GM18867 (cell line): ENCODE data around the gene TIMM50.
A peak's percentile ranks its signal among the peaks of the same experiment; 100 is the strongest.

Experiments
- ATAC-seq: cut with Tn5 transposase; IDR thresholded peaks from one replicate; pipeline ENCODE4 v1.9.1; 2021; ENCODE audit warnings: mild to moderate bottlenecking, moderate library complexity; ENCODE audit not compliant: unreplicated experiment

Gene TIMM50

DNA sequence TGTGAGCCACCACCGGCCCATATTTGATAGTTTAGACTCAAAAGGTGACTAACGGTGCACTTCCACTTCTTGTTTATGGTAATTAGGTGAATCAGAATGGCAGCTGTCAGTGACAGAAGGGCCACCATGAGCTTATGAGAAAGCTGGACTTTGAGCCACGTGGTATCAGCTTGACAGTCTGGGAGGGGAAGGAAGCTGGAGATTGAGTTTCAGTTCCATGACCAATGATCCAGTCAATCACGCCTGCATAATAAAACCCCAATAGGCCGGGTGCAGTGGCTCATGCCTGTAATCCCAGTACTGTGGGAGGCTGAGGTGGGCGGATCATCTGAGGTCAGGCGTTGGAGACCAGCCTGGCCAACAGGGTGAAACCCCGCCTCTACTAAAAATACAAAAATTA is 43.9 kb downstream of the TIMM50 start:
- ATAC-seq = no peak

DNA sequence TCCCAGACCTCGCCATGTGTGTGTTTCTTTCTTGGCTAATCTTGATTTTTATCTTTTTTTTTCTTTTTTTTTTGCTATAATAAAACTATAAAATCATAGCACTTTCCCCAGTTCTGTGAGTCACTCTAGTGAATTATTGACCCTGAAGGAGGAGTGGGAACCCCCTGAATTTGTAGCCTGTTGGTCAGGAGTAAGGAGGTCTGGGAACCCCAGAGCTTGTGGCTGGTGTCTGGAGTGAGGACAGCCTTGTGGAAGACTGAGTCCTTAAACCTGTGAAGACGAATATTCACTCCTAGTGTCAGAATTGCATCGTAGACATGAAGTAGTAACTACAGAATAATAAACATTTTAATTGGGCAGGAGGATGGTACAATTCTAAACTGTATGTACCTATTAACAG is 44.6 kb downstream of the TIMM50 start:
- ATAC-seq = no peak

DNA sequence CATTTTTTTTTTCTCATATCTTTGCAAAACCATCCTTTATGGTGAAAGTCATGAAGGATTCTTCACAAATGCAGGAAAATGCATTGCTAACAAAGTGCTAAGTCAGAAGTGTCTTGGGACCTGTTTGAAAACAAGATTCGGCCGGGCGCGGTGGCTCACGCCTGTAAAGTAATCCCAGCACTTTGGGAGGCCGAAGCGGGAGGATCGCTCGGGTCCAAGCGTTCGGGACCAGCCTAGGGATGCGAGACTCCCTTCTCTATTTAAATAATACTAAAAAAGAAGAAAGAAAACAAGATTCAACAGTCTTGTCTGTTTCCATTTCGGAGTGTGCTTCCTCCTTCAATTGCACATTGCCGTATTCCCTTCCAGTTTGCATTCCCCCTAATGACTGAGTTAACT is 51.2 kb downstream of the TIMM50 start:
- no peak for ATAC-seq

DNA sequence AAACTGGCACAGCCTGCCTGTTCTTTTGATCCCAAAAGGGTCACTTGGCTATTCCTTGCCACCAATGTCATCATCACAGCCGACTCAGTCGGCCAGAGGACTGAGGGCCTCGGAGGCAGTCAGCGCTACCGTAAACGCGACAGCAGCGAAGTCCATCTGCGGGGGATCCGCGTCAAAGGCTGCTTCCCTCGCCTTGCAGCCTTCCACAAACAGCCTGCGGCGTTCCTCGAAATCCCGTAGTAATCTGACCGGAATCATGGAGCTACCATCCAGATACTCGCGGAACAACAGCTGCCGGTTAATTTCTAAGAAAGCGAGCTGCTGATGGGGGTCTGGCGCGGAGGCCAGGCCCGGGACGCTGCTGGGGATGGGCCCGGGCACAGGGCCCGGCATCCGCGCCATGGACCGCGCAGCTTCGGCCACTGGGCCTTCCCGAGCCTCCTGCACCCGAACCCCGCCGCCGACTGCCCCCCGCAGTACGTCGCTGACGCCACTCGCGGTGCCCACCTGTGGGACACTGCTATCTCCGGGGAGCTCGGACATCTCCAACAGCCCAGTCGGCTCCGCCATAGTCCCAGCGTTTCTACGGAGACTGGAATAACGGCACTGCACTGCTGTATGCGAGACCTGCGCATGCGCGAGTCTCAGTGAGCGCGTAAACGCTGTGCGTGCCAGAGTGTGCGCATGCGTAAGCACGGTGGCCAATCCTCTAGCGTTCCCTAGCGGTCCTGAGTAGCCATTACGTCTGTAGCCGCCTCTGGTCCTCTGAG is 51.8 kb downstream of the TIMM50 start, which contains the start of gene EID2B:
Gene EID2B, minus strand, starts transcription at position 620 of the 770 bp plus-strand sequence. Its CDS starts 50 bp downstream, at position 570.
- peak; percentile 87 for ATAC-seq

DNA sequence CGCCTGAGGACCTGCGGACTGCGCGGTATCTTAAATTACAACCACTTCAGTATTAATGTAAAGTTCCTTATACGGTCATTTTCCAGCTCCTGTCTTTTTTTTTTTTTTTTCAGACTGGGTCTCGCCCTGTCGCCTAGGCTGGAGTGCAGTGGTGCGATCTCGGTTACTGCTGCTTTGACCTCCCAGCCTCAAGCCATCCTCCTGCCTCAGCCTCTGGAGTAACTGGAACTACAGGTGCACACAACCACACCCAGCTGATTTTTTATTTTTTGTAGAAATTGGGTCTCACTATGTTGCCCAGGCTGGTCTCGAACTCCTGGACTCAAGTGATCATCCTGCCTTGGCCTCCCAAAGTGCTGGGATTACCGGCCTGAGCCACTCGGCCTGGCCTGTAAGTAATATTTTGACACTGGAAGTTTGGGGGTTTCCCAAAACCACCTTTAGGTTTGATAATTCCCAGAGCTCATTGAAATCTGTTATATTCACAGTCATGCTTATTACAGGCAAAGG is 52.4 kb downstream of the TIMM50 start:
- no peak for ATAC-seq

DNA sequence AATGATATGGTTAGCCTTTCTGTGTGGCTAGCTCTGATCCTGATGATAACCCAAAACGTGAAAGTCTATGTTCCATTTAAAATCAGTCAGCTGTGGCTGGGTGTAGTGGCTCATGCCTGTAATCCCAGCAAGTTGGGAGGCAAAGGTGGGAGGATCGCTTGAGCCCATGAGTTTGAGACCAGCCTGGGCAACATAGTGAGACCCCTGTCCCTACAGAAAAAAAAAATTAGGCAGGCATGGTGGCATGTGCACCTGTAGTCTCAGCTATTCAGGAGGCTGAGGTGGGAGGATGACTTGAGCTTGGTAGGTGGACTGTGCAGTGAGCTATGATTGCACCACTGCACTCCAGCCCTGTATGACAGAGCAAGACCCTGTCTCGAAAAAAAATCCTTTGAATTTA is 53.2 kb downstream of the TIMM50 start:
- no peak for ATAC-seq

DNA sequence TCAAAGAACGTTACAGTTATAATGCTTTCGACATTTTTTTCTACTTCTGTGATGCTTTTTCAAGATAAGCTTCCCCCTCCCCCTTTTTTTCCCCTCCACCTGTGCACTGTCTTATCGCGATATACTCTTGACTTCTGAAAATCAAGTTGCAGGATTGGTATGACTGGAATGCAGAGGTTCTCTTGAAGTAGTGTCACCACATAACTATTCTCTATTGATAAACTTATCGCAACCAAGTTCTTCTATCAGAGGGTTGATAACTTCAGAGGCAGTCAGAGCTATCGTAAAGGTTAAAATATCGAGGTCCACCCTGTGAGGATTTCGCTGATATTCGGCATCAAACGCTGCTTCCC is 58.5 kb downstream of the TIMM50 start:
- ATAC-seq = no peak

DNA sequence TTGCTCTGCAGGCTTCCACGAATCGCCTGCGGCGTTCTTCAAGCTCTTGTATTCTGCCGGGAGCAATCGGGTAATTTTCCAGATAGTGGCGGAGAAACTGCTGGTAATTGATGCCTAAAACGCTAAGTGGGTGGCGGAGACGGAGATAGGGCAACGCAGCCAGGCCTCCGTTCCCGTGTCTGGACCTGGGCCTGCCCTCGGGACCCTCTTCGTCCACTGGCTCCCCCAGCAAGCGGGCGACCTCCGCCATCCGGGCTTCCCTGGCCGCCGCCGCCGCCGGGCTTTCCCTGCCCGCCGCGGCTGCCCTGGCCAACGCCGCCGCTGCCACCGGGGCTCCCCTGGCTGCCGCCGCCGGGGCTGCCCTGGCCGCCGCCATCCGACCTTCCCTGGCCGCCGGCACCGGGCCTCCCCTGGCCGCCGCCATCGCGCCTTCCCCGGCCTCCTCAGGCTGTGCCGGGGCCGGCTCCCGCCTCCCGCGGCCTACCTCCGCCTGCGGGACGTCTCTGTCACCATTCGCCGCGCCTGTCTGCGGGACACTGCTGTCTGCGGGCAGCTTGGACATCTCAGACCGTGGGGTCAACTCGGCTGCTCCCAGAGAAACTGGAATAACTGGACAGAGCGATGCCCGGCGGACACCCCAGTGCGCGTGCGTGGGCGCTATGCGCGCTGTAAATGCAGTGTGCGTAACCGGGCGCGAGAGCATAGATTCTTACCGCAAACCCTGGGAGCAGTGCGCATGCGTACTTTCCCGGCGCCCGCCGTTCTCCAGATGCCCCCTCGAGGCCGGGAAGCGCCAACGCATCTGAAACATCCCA is 59.1 kb downstream of the TIMM50 start, which contains the start of gene EID2:
Gene EID2, minus strand, starts transcription at position 644 of the 815 bp plus-strand sequence. Its CDS starts 82 bp downstream, at position 562.
- ATAC-seq = peak; percentile 82

DNA sequence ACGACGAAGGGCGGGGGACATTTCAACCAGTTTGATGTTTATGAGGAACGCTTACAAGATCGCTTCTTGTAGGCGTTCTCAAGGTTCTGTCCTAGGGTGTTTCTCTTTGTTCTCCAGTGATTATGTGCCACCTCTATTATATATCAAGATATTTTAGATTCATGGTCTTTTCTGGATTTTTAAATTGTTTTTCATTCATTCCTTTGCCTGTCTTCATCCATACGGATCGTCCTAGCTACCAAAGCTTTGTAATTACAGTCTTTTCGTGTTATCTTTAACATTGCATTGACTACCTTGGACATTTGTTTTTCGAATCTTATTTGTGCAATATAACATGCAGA is 59.7 kb downstream of the TIMM50 start:
- no peak for ATAC-seq
